Peyer's patch (tissue), 4 donors: ENCODE measurements around the gene DYNC2LI1.
A peak's percentile ranks its signal among the peaks of the same experiment; 100 is the strongest.

ENCODE experiments used
- POLR2A ChIP-seq, 2 donors: fragments of 450-650 bp; IDR thresholded peaks; one replicate each; pipeline ENCODE4 v1.5.1; 2017; ENCODE audit warnings: antibody characterized with exemption in 2 of 2, mild to moderate bottlenecking in 2 of 2, moderate library complexity in 2 of 2
- TF ChIP-seq, protein P1 (sequence below), 6 experiments: fragments of 450-650 bp in 4 of 6; fragments of 200-600 bp in 2 of 6; sonication (generic) in 1 of 6; IDR thresholded peaks; one replicate each; pipeline ENCODE4 v1.5.1; 2017 to 2019; ENCODE audit warnings: antibody characterized with exemption in 6 of 6, mild to moderate bottlenecking in 3 of 6, moderate library complexity in 1 of 6

DNA sequence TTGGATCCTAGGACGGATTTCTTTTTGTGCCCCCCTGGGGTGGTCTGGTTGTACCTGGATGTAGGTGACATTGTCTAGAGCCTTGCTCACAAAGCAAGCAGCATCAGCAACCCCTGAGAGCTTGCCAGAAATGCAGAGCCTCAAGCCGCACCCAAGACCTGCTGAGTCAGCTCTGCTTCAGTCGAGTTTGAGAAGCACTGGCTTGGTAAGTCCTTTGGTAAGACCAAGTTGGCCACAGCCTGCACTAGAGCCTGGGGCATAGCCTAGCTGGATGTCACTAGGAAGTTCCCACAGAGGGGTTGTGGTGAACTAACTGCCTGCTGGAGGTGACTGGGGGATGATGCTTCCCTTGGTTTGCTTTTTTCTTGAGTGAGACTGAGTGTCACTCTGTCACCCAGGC is 58.6 kb downstream of the DYNC2LI1 start:
- TF ChIP-seq POLR2A (IDR thresholded peaks at IDR 0.05) = peak in 1 of 2 donors; percentile 16
- TF ChIP-seq, protein P1, sequence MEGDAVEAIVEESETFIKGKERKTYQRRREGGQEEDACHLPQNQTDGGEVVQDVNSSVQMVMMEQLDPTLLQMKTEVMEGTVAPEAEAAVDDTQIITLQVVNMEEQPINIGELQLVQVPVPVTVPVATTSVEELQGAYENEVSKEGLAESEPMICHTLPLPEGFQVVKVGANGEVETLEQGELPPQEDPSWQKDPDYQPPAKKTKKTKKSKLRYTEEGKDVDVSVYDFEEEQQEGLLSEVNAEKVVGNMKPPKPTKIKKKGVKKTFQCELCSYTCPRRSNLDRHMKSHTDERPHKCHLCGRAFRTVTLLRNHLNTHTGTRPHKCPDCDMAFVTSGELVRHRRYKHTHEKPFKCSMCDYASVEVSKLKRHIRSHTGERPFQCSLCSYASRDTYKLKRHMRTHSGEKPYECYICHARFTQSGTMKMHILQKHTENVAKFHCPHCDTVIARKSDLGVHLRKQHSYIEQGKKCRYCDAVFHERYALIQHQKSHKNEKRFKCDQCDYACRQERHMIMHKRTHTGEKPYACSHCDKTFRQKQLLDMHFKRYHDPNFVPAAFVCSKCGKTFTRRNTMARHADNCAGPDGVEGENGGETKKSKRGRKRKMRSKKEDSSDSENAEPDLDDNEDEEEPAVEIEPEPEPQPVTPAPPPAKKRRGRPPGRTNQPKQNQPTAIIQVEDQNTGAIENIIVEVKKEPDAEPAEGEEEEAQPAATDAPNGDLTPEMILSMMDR (IDR thresholded peaks at IDR 0.05) = no peak
